Measurements from ENCODE around the gene HOXC6. TPM values are rescaled to one million over a fixed set of nuclear protein-coding genes. Genes with fewer than 3 reads are reported as not detected.

The HOXC6 gene
- total and polyA plus RNA-seq, 2 of the 8 experiments (the other 6 are each of a cell fraction or from before 2014, with no cell fraction given), result not detected

- no peak overlapping the region for H3K9ac ChIP-seq (replicated peaks in 1 of 4; ENCODE audit: extremely low read depth in 1 of 4, low read depth in 3 of 4, low read length in 3 of 4)
- peaks cover 0 to 9% of the 10 kb centered on the region in 2 experiments; a peak in 1 of 4 replicates for H3K9me3 ChIP-seq (ENCODE audit: insufficient read depth in 2 of 2, low read depth in 1 of 2, low read length in 1 of 2)
- WGBS, 2 experiments (ENCODE audit: extremely low coverage in 1 of 2, insufficient coverage in 1 of 2, insufficient read length in 1 of 2, insufficient replicate concordance in 2 of 2, low coverage in 1 of 2, low lambda C conversion rate in 2 of 2, missing lambda C conversion rate in 1 of 2), result 12% methylated on average over 20 of the region's 30 CpGs; no CpG with 5 or more reads in 1 of the 2 experiments
- H2BK120ac ChIP-seq (replicated peaks; ENCODE audit: low read depth, low read length), result no peak overlapping the region
- H3K4me2 ChIP-seq (ENCODE audit: insufficient read depth in 1 of 2, low read depth in 2 of 2, low read length in 2 of 2), result peak overlapping the region in 1 of 2 experiments; percentile 9; a peak in 1 of 4 replicates
- no peak overlapping the region for H2BK15ac ChIP-seq (ENCODE audit: low read length)
- H3K4ac ChIP-seq (replicated peaks; ENCODE audit: insufficient read length, low read depth, low read length), result no peak overlapping the region
- H4K20me1 ChIP-seq (replicated peaks in 1 of 2; ENCODE audit: control insufficient read depth in 1 of 2, insufficient read depth in 2 of 2, low read length in 2 of 2), result peaks cover 15 to 32% of the 10 kb centered on the region in 2 experiments
- H3K27me3 ChIP-seq (replicated peaks in 1 of 4; ENCODE audit: control insufficient read depth in 3 of 4, extremely low read depth in 1 of 4, insufficient read depth in 3 of 4, low read length in 3 of 4), result peaks cover 92 to 99% (median 97%) of the 10 kb centered on the region in 4 experiments
- H2BK12ac ChIP-seq (ENCODE audit: low read depth, low read length), result peak overlapping the region; percentile 50; the same call in 1 of the 2 replicates
- H3K4me1 ChIP-seq (replicated peaks in 1 of 4; ENCODE audit: control insufficient read depth in 3 of 4, insufficient read depth in 4 of 4, low read length in 3 of 4), result peaks cover 0 to 6% (median 3%) of the 10 kb centered on the region in 4 experiments; a peak in 3 of 7 replicates
- H3K36me3 ChIP-seq (ENCODE audit: control insufficient read depth in 2 of 4, insufficient read depth in 4 of 4, low read length in 3 of 4), result peaks cover 0 to 8% (median 0%) of the 10 kb centered on the region in 4 experiments; a peak in 1 of 8 replicates
- CTCF ChIA-PET (ENCODE audit: partially characterized antibody), result interaction anchor here (1.2 to 5.8 kb wide), 13 partner anchors 8 to 231 kb away, joined by 4 to 91 read pairs (median 20); partner anchors contain the start of genes HOXC12, HOXC8 and HOXC9
- H3K79me2 ChIP-seq (ENCODE audit: control insufficient read depth in 1 of 2, insufficient read depth in 2 of 2, low read length in 2 of 2), result no peaks in the 10 kb centered on the region
- no peaks in the 10 kb centered on the region; the same call in 1 of the 2 replicates for H3K23me2 ChIP-seq (ENCODE audit: low read depth, low read length)
- no peak overlapping the region for H4K5ac ChIP-seq (ENCODE audit: insufficient read length, low read depth, low read length)
- H2AFZ ChIP-seq (ENCODE audit: low read length), result no peak overlapping the region
- H4K91ac ChIP-seq (replicated peaks; ENCODE audit: insufficient read length, low read length), result no peak overlapping the region
- DNase-seq (ENCODE audit: low read depth in 1 of 2, low spot score in 2 of 2) (no peak), FAIRE-seq (no peak)
- H3K4me3 ChIP-seq (ENCODE audit: extremely low read depth in 1 of 4, insufficient read depth in 2 of 4, low read depth in 3 of 4, low read length in 4 of 4), result no peak overlapping the region
- POLR2A ChIA-PET (ENCODE audit: partially characterized antibody), result interaction anchor here (1.1 kb wide), 1 partner anchor 40 kb away, joined by 3 read pairs; no protein-coding TSS in a partner anchor
- H3K56ac ChIP-seq (replicated peaks; ENCODE audit: insufficient read length, low read depth, low read length), result no peak overlapping the region
- no peaks in the 10 kb centered on the region for H3K79me1 ChIP-seq (ENCODE audit: low read depth, low read length)
- no peak overlapping the region for H2AK5ac ChIP-seq (ENCODE audit: low read depth, low read length)
- H3K14ac ChIP-seq (ENCODE audit: insufficient read length), result no peak overlapping the region
- H3K27ac ChIP-seq (ENCODE audit: low read depth, low read length), result no peak overlapping the region
- H4K8ac ChIP-seq (ENCODE audit: extremely low read depth, insufficient read depth, low read length), result no peak overlapping the region
- TF ChIP-seq SIN3A (conservative IDR thresholded peaks at IDR 0.05 in 1 of 2, IDR thresholded peaks at IDR 0.05 in 1 of 2; ENCODE audit: low read depth in 1 of 2, low read length in 2 of 2) (no peak), BCL11A (IDR thresholded peaks at IDR 0.05; ENCODE audit: low read depth in 2 of 2, low read length in 2 of 2) (no peak), EZH2 (IDR thresholded peaks at IDR 0.05; ENCODE audit: low read depth, low read length, severe bottlenecking) (peak; percentile 79), RNF2 (IDR thresholded peaks at IDR 0.05; ENCODE audit: borderline replicate concordance, low read depth, low read length, missing control alignments, poor library complexity, severe bottlenecking) (peak; percentile 67), TCF12 (IDR thresholded peaks at IDR 0.05; ENCODE audit: low read depth, low read length) (no peak), SUZ12 (IDR thresholded peaks at IDR 0.05; ENCODE audit: low read length) (peak; percentile 90), SAP30 (IDR thresholded peaks at IDR 0.05; ENCODE audit: insufficient read depth, insufficient replicate concordance, low read length) (no peak)
- no peak overlapping the region for H2BK20ac ChIP-seq (ENCODE audit: low read length)
- H3K23ac ChIP-seq (ENCODE audit: insufficient read length), result no peak overlapping the region
- no peak overlapping the region; the same call in 1 of the 2 replicates for H3K18ac ChIP-seq (ENCODE audit: extremely low read depth, low read length)
- H2BK5ac ChIP-seq (ENCODE audit: low read depth, low read length), result no peak overlapping the region
These were observed 44.2 kb upstream of the HOXC6 start for GRCh38 chr12:53983950-53984572.

All from H1 (cell line).